Myocyte (in vitro differentiated cells): Measurements from ENCODE around the gene TIRAP. TPM values are rescaled to one million over a fixed set of nuclear protein-coding genes. Genes with fewer than 3 reads are reported as not detected.

Source experiments
- DNase-seq: peaks from one replicate; pipeline ENCODE4 v3.0.0-alpha.2; 2012; ENCODE audit warnings: low read depth
- total RNA-seq: library from RNA; depleted of rRNA; stranded (reverse); fragments of >200 nt; gene quantifications from 2 replicates; pipeline ENCODE4 v1.2.3, GENCODE V29; 2014

The TIRAP gene
- total RNA-seq, 1 donor from 2014 or later = 3.7 TPM

DNA sequence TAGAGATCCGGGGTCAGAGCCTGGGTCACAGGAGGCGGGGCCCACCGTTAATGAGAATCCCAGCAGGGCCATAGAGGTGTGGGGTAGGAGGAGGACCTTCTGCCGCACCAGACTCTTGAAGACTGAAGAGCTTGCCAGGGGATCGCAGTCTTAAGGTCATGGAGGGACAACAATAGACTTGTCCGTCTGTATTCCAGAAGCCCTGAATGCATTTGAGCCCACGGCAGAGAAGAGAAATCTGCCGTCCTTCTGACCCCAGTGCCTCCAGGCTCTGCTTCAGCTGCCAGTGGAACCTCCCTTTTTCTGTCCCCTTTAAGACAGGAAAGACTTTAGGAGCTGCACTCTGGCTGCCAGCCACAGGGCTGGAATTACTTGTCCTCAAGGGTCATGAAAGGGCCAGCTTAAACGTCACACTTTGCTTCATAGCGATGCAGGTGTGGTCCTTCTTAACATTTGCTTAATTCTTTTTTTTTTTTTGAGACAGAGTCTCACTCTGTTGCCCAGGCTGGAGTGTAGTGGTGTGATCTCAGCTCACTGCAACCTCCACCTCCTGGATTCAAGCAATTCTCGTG is 57.1 kb downstream of the TIRAP start:
- no peak for DNase-seq

DNA sequence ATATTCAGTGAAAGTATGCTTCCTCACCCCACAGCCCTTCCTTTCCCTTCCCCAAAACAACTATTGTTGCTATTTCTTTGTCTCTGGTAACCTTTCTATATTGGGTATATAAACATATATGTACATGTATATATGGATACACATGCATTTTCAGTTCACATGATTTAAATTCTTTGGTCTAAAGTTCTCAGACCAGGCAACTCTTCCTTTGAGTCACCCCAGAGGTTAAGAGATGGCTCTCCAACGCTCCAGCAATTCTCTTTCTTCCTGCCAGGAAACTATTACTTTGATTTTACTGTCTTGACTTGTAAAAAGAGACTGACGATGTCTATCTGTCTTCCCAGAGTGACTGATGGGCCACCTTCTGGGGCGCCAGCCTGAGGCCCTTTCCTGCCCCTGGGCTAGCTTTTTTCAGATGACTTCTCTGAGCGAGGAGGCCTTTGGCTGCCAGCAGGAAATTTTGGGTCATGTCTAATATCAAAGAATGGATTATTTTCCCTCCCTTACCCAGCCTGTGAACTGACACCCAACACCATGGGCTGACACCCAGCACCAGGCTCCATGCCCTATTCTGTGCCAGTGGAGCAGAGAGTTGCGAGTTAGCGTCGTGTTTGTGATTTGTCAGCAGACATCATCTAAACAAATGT is 58.2 kb downstream of the TIRAP start:
- no peak for DNase-seq

DNA sequence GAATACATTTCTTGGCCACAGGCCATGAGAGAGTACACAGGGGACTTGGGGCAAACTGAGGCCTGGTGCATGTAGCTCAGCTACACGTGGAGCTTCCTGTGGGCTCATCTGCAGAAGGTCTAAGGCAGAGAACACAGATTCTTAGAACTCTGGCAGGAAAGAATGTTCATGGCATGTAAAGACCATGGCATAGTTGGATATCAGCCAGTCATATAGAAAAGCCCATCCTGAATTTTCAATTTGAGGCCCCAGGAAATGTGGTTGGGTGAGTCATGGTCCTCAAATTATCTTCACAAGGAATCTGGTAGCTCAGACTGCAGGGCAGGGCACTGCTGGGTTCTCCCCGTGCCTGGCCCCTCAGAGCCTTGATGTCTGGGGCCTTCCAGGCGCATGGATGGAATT is 58.9 kb downstream of the TIRAP start:
- peak; percentile 62 for DNase-seq

GRCh38 chr11:126343051-126343450 is 60.2 kb downstream of the TIRAP start:
- DNase-seq = no peak

Other genes with a start within 250 kb of the TIRAP start
- gene CDON, start 220.2 kb upstream of the TIRAP start, total RNA-seq = 73.4 and 147 TPM in 2 replicates
- 37.6 and 47.0 TPM in 2 replicates for gene RPUSD4, start 71.4 kb upstream of the TIRAP start, total RNA-seq
- 33.8 and 34.2 TPM in 2 replicates for gene FAM118B, start 71.3 kb upstream of the TIRAP start, total RNA-seq
- gene SRPRA, start 14.2 kb upstream of the TIRAP start, total RNA-seq = 143 and 157 TPM in 2 replicates
- 32.1 and 39.8 TPM in 2 replicates for gene FOXRED1, start 13.9 kb upstream of the TIRAP start, total RNA-seq
- 14.6 and 19.4 TPM in 2 replicates for gene DCPS, start 21.0 kb downstream of the TIRAP start, total RNA-seq
- 24.2 and 25.2 TPM in 2 replicates for gene ST3GAL4, start 72.6 kb downstream of the TIRAP start, total RNA-seq